ENCODE measurements around the gene DNAJC19. TPM values are rescaled to one million over a fixed set of nuclear protein-coding genes. Genes with fewer than 3 reads are reported as not detected.
A peak's percentile ranks its signal among the peaks of the same experiment; 100 is the strongest.
"Not testable (repeated sequence)": the region's sequence is repeated elsewhere in the genome, so short reads cannot be mapped to it uniquely, and the experiment has no call there.

The DNAJC19 gene
- total and polyA plus RNA-seq, 2 experiments from 2014 or later: 48.8 to 115 TPM

DNA sequence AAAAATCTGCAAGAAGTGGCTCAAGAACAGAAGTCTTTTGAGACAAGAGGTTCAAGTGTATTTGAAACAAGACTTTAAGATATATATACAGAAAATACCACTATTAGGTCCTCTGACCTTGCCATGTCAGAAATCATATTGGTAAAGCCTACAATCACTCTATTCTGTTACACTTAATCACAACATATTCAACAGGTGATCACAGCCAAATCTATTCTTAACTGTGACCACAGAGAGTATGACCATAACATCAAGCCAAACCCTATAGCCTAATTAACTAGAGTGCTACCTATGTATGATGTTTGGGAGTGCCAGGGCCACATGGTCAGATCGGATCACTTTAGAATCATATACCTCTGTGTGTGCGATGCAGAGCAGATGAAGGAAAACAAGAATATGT, 2.2 kb downstream of the DNAJC19 start:
- H3K4me1 ChIP-seq (ENCODE audit: low read depth): no peaks in the 10 kb centered on the region
- H3K27me3 ChIP-seq: no peaks in the 10 kb centered on the region
- no peak overlapping the region for H3K27ac ChIP-seq
- H3K4me3 ChIP-seq: no peak overlapping the region
- no peak for DNase-seq (ENCODE audit: low read depth in 1 of 2, low spot score in 1 of 2)
- TF ChIP-seq, protein P1, sequence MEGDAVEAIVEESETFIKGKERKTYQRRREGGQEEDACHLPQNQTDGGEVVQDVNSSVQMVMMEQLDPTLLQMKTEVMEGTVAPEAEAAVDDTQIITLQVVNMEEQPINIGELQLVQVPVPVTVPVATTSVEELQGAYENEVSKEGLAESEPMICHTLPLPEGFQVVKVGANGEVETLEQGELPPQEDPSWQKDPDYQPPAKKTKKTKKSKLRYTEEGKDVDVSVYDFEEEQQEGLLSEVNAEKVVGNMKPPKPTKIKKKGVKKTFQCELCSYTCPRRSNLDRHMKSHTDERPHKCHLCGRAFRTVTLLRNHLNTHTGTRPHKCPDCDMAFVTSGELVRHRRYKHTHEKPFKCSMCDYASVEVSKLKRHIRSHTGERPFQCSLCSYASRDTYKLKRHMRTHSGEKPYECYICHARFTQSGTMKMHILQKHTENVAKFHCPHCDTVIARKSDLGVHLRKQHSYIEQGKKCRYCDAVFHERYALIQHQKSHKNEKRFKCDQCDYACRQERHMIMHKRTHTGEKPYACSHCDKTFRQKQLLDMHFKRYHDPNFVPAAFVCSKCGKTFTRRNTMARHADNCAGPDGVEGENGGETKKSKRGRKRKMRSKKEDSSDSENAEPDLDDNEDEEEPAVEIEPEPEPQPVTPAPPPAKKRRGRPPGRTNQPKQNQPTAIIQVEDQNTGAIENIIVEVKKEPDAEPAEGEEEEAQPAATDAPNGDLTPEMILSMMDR (IDR thresholded peaks at IDR 0.05; ENCODE audit: low read depth, low read length): no peak
- H3K9me3 ChIP-seq (ENCODE audit: low read depth): no peaks in the 10 kb centered on the region
- H3K36me3 ChIP-seq: peaks cover 22% of the 10 kb centered on the region

DNA sequence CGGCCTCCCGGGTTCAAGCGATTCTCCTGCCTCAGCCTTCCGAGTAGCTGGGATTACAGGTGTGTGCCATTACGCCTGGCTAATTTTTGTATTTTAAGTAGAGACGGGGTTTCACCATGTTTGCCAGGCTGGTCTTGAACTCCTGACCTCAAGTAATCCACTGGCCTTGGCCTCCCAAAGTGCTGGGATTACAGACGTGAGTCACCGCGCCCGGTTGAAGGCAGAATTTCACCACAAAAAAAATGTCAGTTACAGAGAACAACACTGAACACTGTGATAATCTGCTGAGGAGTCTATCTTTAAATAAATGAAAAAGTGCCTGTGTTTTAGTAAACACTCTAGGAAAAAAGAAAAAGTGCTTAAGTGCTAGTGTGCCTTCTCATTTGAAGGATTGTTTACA, 3.2 kb downstream of the DNAJC19 start:
- H3K36me3 ChIP-seq: peaks cover 22% of the 10 kb centered on the region
- not testable (repeated sequence) for H3K27ac ChIP-seq; H3K27me3 ChIP-seq; H3K9me3 ChIP-seq (ENCODE audit: low read depth); H3K4me1 ChIP-seq (ENCODE audit: low read depth); H3K4me3 ChIP-seq; DNase-seq (ENCODE audit: low read depth in 1 of 2, low spot score in 1 of 2)

DNA sequence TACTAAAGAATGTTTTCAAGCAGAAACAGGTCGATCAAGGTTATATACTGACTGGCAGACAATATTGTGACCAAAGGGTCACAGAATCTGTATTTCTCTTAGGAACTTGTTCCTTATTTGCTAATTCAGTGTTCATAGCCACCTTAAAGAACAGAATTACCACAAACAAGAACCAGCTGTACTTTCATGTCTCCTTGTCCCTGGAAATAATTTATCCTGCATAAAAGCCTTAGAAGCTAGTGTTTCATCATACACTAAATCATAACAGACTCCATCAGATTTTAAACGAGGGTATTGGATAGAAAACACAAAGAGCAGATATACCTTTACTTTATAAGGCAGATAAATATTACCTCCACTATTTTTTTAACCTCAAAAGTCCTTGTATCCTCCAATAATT, 6.4 kb downstream of the DNAJC19 start:
- H3K27ac ChIP-seq: peak overlapping the region; percentile 80

DNA sequence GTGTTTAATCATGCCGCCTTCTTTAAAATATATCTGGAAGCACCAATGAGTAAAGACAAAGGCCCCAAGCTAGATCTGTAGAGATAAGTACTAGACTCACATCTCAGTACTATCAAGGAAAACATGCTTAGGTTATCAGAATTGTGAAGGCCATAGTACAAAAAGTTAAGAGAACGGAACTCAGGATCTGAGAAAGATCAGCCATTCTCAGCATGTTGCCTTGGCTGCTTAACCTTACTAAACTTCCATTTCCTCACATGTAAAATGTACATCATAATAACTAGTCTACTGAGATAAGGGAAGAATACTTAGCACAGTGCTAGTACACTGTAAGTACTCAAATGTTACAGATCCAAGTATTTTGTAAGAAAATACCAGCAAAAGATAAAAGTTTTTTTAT, 7.6 kb downstream of the DNAJC19 start:
- Histone ChIP-seq H3K4me1 (ENCODE audit: low read depth) (peaks cover 18% of the 10 kb centered on the region), H3K27me3 (no peaks in the 10 kb centered on the region), H3K9me3 (ENCODE audit: low read depth) (no peaks in the 10 kb centered on the region), H3K36me3 (peaks cover 34% of the 10 kb centered on the region), H3K27ac (peak overlapping the region; percentile 80), H3K4me3 (no peak overlapping the region)
- DNase-seq (ENCODE audit: low read depth in 1 of 2, low spot score in 1 of 2): no peak
- TF ChIP-seq, protein P1 (IDR thresholded peaks at IDR 0.05; ENCODE audit: low read depth, low read length): no peak

More for the DNA sequence above, 6.4 kb downstream of the DNAJC19 start:
- peaks cover 27% of the 10 kb centered on the region for H3K36me3 ChIP-seq
- TF ChIP-seq, protein P1 (IDR thresholded peaks at IDR 0.05; ENCODE audit: low read depth, low read length): no peak
- H3K9me3 ChIP-seq (ENCODE audit: low read depth): no peaks in the 10 kb centered on the region
- H3K27me3 ChIP-seq: no peaks in the 10 kb centered on the region
- peaks cover 18% of the 10 kb centered on the region for H3K4me1 ChIP-seq (ENCODE audit: low read depth)
- DNase-seq (ENCODE audit: low read depth in 1 of 2, low spot score in 1 of 2): no peak
- no peak overlapping the region for H3K4me3 ChIP-seq

DNA sequence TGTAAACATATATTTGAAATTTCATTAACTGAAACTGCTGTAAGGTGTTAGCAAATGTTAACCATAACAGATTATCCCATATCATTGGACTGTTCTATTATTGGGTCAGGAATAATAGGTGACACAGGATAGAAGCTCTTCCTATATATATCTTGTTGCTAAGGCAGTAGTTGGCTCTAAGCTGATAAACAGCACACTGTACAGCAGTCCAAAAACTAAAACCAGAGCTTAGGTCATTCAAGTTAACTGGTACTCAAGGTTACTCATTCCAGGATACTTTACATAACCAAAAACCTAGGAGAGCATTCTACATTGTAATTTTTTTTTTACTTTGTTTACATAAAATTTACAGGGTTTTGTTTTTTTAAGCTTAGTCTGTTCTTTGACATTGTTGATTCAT, 8.9 kb downstream of the DNAJC19 start:
- DNase-seq (ENCODE audit: low read depth in 1 of 2, low spot score in 1 of 2): peak; percentile 14 to 18
- Histone ChIP-seq H3K27me3 (no peaks in the 10 kb centered on the region), H3K4me3 (no peak overlapping the region), H3K4me1 (ENCODE audit: low read depth) (peaks cover 18% of the 10 kb centered on the region), H3K27ac (peak overlapping the region; percentile 80), H3K36me3 (peaks cover 32% of the 10 kb centered on the region), H3K9me3 (ENCODE audit: low read depth) (no peaks in the 10 kb centered on the region)
- TF ChIP-seq, protein P1 (IDR thresholded peaks at IDR 0.05; ENCODE audit: low read depth, low read length): no peak

DNA sequence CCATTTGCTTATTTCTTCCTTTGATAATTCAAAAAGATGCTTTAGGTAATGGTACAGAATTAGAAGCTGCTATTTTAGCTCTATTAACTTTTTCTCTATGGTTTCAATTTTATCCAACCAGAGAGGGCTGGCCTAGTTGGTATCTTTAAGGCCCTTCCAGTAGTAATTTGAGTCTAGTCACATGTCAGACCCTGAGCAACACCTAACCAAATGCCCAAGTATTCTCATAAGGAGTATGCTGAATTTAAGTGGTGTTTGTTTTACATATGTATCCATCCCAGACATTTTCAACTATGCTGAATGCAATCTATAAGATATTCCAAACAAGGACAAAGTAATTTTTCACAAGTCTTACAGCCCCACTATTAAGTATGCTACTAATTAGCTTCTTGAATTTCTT, 9.6 kb downstream of the DNAJC19 start:
- no peaks in the 10 kb centered on the region for H3K9me3 ChIP-seq (ENCODE audit: low read depth)
- no peak for DNase-seq (ENCODE audit: low read depth in 1 of 2, low spot score in 1 of 2)
- TF ChIP-seq, protein P1 (IDR thresholded peaks at IDR 0.05; ENCODE audit: low read depth, low read length): no peak
- H3K4me3 ChIP-seq: no peak overlapping the region
- H3K36me3 ChIP-seq: peaks cover 31% of the 10 kb centered on the region
- H3K27me3 ChIP-seq: no peaks in the 10 kb centered on the region
- H3K27ac ChIP-seq: peak overlapping the region; percentile 80
- peaks cover 18% of the 10 kb centered on the region for H3K4me1 ChIP-seq (ENCODE audit: low read depth)

Measured in cardiac muscle cell (in vitro differentiated cells and primary cell).